ENCODE data around the gene ABCB4.

GRCh38 chr7:87452279-87452678 is 23.2 kb downstream of the ABCB4 start:
- TF ChIP-seq CTCF (IDR thresholded peaks at IDR 0.05 in 2 of 3, conservative IDR thresholded peaks at IDR 0.05 in 1 of 3; ENCODE audit: borderline replicate concordance in 1 of 3, insufficient read depth in 1 of 3, low read depth in 2 of 3, low read length in 2 of 3), result no peak
- TF ChIP-seq POLR2AphosphoS5 (IDR thresholded peaks at IDR 0.05; ENCODE audit: low read depth, low read length), result no peak
- no peak for TF ChIP-seq EZH2phosphoT487 (IDR thresholded peaks at IDR 0.05; ENCODE audit: borderline replicate concordance)
- TF ChIP-seq CEBPB (IDR thresholded peaks at IDR 0.05; ENCODE audit: low read depth), result no peak
- no peak for TF ChIP-seq POLR2A (IDR thresholded peaks at IDR 0.05; ENCODE audit: borderline replicate concordance, extremely low read depth, insufficient read depth, insufficient read length)

Measured in HCT116 (cell line).